Astrocyte of the spinal cord (primary cell): ENCODE data around the gene COL16A1.

Source experiments
- DNase-seq: peaks from one replicate; pipeline ENCODE4 v3.0.0; 2011; ENCODE audit warnings: low read depth, low spot score
- H3K4me3 ChIP-seq: 2 replicates; pipeline ENCODE4 v1.5.1; 2011; ENCODE audit warnings: low read depth, mild to moderate bottlenecking, low read length, moderate library complexity
- CTCF ChIP-seq: IDR thresholded peaks from 2 replicates; pipeline ENCODE4 v1.5.1; 2012; ENCODE audit warnings: low read depth, mild to moderate bottlenecking, low read length, inconsistent platforms
- in situ Hi-C: cut with HindIII; loops from 2 replicates; pipeline ENCODE4 v1.10.0; 2017; ENCODE audit warnings: low sequenced_read_pairs

The COL16A1 gene

GRCh38 chr1:31742462-31743212 lies 38.8 kb upstream of the COL16A1 start:
- in situ Hi-C loops = no loop called here
- no peak for DNase-seq
- no peak overlapping the region for H3K4me3 ChIP-seq
- no peak for TF ChIP-seq CTCF

- TF ChIP-seq CTCF = no peak
- in situ Hi-C loops = no loop called here
- no peak overlapping the region for H3K4me3 ChIP-seq
- DNase-seq = no peak
Measured at GRCh38 chr1:31739346-31739745, 35.5 kb upstream of the COL16A1 start.

- in situ Hi-C loops = no loop called here
- DNase-seq = no peak
- H3K4me3 ChIP-seq = no peak overlapping the region
- no peak for TF ChIP-seq CTCF
Measured at GRCh38 chr1:31736675-31737074, 32.9 kb upstream of the COL16A1 start.

- H3K4me3 ChIP-seq = no peak overlapping the region
- in situ Hi-C loops = no loop called here
- DNase-seq = no peak
- no peak for TF ChIP-seq CTCF
Measured at GRCh38 chr1:31735571-31735970, 31.8 kb upstream of the COL16A1 start.

- TF ChIP-seq CTCF = no peak
- DNase-seq = no peak
- H3K4me3 ChIP-seq = no peak overlapping the region
- in situ Hi-C loops = no loop called here
Measured at GRCh38 chr1:31734582-31735107, 30.8 kb upstream of the COL16A1 start.

GRCh38 chr1:31733389-31734219 lies 29.8 kb upstream of the COL16A1 start:
- in situ Hi-C loops = no loop called here
- DNase-seq = no peak
- no peak for TF ChIP-seq CTCF
- no peak overlapping the region for H3K4me3 ChIP-seq
